Measurements from ENCODE around the gene HCRTR1. TPM values are rescaled to one million over a fixed set of nuclear protein-coding genes. Genes with fewer than 3 reads are reported as not detected.

Gene HCRTR1
- not detected in 2 replicates for total RNA-seq

GRCh38 chr1:31617218-31617915 lies at the start of gene HCRTR1:
HCRTR1 (plus strand) TSS chr1:31617689; CDS start chr1:31619193, 1,504 bp downstream.

DNA sequence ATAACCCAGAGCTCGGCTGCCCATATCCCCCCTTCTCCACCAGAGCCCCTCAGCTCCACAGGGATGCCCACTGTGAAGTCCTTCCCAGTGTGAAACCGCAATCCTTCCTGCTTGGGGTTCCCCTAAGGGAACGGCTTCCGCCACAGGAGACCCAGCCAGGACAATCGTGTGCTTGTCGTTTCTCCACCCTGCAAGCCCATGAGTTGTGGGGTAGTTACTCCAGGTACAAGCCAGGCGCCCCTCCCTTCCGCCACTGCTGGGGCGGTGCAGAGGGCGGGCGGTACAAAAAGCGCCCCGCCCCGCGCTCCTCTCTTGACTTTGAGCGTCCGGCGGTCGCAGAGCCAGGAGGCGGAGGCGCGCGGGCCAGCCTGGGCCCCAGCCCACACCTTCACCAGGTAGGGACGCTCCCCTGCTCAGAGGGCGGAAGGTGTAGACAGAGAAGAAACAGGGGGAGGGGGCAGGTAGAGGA lies 41.3 kb upstream of the HCRTR1 start, which contains the start of gene TINAGL1:
TINAGL1 (plus strand) TSS at position 315 of the 469 bp plus-strand sequence. CDS start 634 bp downstream, outside the sequence.

GRCh38 chr1:31644560-31645273 lies 27.2 kb downstream of the HCRTR1 start, which contains the start of gene PEF1:
PEF1 (minus strand) TSS chr1:31644876; CDS start chr1:31644864, 12 bp downstream.

Other genes with a start within 250 kb of the HCRTR1 start
- 2.2 and 9.6 TPM in 2 replicates for gene FABP3, start 244.6 kb upstream of the HCRTR1 start, total RNA-seq
- gene SERINC2, start 204.5 kb upstream of the HCRTR1 start, total RNA-seq = 7.2 and 9.1 TPM in 2 replicates
- 24.0 and 28.0 TPM in 2 replicates for gene TINAGL1, start 41.2 kb upstream of the HCRTR1 start, total RNA-seq
- gene PEF1, start 27.2 kb downstream of the HCRTR1 start, total RNA-seq = 59.2 and 64.5 TPM in 2 replicates
- gene COL16A1, start 86.3 kb downstream of the HCRTR1 start, total RNA-seq = 50.2 and 100 TPM in 2 replicates
- 2.5 and 3.9 TPM in 2 replicates for gene ADGRB2, start 146.7 kb downstream of the HCRTR1 start, total RNA-seq
- gene SPOCD1, start 198.3 kb downstream of the HCRTR1 start, total RNA-seq = 9.6 and 23.2 TPM in 2 replicates